ENCODE measurements around the gene CHST11. TPM values are rescaled to one million over a fixed set of nuclear protein-coding genes. Genes with fewer than 3 reads are reported as not detected.

CHST11 gene
- polyA plus RNA-seq, 4 donors: 7.1 to 8.3 (median 7.7) TPM

DNA sequence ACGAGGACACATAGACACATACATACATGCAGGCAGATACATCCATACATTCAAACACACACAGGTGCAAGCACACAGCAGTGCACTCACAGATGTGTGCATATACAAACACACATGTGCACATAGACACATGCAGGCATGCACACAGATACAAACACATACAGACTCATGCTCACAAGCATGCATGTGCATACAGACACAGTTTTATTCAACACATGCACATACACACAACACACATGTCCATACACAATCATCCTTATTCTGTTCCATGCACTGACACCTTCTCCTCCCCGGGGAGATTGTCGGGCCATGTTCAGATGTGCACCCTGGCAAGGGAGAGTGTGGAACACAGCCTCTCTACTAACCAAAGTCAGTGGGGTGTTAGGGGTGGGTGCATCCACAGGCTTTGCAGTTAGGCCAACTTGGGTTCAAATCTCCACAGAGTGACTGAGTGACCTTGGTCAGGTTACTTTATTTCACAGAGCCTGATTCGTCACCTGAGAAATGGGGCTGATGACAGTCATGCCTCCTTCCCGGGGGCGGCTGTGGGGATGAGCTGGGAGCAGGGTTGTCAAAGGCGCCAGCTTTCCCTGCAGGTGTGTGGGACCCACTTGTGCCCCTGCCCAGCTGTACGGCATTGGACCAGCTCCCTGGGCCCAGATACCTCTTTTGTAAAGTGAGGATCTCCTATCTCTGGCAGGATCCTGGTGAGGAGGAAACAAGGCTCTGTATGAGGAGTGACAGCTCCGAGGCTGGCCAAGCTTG is 251.2 kb downstream of the CHST11 start:
- no peak for DNase-seq (ENCODE audit: low read depth in 4 of 4, low spot score in 3 of 4)

DNA sequence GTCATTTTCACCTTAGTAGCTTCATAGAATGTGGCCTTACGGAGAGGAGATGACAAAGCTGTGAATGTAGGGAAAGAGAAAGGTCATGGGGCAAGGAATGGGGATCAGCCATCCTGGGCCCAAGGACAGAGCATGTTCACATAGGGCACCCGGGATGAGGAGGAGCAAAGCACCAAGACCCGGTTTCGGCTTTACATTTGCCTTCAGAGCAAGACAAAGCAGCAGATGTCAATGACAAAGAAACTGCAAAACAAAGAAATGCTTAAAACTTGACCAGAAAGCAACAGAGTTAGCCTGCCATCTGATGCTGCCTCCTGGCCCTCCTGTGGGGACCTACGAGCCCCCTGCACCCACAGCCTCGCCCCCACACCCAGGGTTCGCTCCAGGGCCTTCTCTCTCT is 252.1 kb downstream of the CHST11 start:
- DNase-seq (ENCODE audit: low read depth in 4 of 4, low spot score in 3 of 4): no peak

DNA sequence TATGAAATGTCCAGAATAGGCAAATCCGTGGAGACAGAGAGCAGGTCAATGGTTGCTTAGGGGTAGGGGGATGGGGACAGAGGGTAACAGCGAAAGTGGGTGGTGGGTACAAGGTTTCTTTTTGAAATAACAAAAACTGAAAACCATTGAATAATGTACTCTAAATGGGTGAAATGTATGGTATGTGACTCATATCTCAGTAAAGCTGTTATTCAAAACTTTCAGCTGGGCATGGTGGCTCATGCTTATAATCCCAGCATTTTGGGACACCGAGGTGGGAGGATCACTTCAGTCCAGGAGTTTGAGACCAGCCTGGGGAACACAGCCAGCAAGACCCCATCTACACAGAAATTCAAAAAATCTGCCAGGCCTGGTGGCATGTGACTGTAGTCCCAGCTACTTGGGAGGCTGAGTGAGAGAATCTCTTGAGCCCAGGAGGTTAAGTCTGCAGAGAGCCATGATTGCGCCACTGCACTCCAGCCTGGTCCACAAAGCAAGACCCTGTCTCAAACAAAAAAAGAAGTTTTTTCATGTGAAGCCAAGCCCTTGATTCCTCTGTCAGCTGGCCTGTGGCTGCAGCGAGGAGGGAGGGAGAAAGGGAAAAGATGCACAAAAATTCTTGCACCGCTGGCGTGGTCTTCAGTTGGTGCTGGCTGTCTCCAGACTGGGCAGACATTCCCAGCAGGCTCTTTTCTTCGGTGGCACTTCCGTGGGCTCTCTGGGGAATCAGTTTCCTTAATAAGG is 253.1 kb downstream of the CHST11 start:
- DNase-seq (ENCODE audit: low read depth in 4 of 4, low spot score in 3 of 4): no peak

DNA sequence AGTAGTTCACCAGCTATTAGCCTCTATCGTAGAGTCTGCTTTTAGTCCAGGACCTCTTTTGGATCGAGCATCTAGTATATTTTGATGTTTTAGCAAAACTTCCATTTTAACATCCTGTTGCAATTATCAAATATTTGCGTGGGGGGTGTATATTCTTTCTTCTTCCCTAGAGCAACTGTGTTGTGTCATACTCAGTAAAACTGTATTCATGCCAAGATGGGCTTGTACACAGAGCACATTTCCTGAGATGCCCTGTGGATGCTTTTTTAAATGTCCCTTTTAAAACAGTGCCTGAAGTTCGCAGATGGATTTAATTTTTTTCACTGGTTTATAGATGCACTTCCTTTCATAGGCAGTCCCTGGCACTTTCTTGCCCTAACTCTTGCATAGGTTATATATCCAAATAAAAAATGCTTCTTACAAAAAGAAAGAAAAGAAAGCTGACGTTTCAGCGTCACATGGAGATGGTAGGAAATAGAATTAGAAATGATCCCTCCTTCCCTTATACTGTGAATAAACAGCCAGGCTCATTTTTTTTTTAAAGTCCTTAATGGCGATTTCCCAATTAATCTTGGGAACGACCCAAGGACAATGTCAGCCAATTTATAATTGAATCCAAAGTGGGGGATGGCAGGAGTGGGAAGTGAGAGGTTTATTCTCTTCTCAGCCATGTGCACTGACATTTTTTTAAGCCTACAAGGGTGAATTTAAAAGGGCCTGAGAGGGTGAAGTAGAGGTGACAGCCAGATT is 254.4 kb downstream of the CHST11 start:
- no peak for DNase-seq (ENCODE audit: low read depth in 4 of 4, low spot score in 3 of 4)

DNA sequence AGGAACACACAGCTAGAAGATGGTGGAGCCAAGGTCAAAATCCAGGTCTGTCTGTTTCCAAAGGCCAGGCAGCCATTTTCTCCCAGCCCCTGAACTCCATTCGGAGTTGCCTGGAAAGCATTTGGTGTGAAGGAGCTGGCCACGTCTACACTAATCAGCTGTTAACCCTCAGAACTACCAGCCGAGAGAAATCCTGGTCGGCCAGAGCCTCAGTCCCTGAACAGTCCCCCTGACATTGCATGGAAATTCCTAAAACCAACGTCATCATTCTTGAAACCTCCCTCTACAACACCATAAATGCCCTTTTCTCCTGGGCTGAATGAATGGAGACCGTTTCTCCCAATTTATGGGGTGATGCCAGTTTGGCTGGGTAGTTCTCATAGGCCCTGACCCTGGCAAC is 255.7 kb downstream of the CHST11 start:
- DNase-seq (ENCODE audit: low read depth in 4 of 4, low spot score in 3 of 4): no peak

DNA sequence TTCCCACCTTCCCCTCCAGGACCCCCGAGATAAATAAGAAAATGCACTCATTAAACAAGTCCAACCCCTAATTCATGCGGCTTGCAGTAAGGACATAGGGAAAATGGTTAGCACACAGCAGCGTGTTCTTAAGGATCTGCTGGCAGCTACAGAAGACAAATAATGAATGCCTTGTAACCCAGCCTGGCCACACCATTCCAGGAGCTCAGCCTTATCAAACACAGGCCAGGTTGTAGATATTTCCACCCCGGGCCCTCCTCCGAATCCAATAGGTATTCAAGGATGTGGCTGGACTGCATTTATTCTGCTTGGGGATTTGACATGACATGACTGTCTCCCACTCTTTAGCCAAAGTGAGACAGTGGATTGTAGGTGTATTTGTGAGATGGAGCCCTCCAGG is 256.2 kb downstream of the CHST11 start:
- no peak for DNase-seq (ENCODE audit: low read depth in 4 of 4, low spot score in 3 of 4)

DNA sequence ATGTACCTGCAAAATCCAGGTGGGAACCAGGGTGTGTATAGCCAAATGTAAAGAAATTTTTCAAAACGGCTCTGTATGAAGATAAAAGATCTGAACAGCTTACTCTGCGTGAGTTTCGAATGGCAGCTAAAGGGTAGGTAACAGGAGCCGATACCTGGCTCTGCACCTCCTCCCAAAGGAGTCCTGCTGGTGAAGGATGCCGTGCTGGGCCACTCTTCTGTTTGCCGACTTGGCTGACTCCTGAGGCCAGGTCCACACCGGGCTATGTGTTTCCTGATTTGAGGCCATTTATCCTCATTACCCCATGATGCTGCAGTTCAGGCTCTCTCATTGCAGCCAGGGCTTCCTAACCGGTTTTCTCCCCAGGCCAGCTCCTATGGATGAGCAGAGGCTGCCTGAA is 256.7 kb downstream of the CHST11 start:
- no peak for DNase-seq (ENCODE audit: low read depth in 4 of 4, low spot score in 3 of 4)

DNA sequence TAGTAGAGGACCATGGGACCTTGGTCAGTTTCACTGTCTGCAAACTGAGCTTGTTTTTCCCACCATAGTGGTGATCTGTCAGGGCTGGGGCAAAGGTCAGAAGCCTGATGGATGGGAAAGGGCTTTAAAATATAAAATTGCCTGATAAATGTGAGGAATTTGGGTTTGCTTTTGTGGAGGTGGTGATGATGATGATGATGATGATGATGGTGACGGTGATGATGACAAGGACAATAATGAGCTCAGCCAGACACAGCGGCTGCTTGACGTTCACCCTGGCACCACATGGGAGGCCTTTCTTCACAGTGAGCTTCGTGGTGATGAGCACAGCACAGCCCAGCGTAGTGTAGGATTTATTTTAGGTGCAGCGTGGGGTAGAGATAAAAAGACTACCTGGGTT is 257.6 kb downstream of the CHST11 start:
- DNase-seq (ENCODE audit: low read depth in 4 of 4, low spot score in 3 of 4): no peak

DNA sequence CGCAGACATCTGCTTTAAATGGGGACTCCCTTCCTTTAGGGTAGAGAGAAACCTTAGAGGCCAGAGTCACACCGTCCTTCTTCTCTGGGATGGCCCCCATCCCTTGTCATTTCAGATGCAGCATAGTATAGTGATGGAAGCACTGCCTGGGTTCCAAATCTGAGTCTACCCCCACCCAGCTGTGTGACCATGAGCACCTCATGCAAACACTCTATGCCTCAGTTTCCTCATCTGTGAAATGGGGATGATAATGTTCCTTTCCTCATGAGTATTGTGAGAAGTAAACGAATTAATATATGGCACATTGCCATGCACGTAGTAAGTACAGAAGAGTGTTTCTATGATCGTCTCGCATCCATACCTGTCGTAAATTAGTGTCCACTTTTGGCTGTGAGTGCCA is 259.4 kb downstream of the CHST11 start:
- DNase-seq (ENCODE audit: low read depth in 4 of 4, low spot score in 3 of 4): no peak

DNA sequence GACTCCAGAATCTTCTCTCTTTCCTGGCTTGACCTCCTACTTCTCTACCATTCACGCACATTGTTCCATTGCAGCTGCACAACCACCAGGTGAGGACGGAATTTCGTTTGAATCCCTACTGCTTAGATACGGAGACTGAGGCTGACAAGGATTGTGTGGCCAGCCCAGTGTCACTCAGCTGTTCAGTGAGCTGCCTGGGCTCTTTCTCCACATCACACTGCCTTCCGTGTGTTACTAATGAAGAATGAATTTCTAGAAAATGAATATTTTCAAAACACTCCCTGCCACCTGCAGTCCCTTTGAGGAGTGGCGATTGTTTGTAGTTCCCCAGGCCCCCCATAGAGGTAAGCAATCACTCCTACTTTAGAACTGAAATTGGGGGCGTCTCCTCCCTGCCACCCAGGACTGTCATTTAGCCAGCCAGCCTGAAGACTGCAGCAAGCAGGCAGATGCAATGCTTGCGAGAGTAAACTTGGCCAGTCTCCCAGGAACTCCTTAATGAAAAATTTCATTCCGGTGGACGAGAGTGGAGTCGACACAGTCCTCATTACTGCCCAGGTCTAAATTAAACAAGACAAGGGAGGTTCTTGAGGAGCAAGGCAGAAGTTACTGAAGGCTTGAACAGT is 261.7 kb downstream of the CHST11 start:
- no peak for DNase-seq (ENCODE audit: low read depth in 4 of 4, low spot score in 3 of 4)

DNA sequence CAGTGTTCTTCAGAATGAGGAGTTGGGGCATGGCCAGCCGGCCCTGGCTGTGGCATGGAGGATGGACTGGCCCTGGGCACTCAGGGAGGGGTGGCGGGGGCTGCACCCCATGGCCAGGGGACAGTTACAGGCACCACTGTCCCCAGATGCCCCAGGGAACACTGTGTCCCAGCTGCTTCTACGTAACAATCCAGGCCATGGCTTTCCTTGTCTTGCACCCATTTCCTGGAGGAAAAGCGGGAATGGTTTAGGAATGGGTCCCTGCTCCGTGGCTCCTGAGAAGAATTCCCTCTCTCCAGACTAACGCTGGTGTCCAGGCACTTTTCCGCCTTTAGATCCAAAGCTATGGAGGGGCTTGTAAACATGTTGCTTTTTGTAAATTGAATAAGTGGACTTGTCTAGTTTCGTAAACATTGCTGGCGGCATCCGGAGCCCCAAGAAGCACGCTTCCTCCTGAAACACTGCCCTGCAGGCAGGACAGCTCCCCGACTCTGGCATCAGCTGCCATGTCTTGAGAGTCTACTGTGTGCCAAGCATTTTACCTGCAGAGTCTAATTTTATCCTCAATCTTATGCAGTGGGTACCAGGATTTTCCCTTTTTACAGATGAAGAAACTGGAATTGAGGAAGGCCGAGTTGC is 263.1 kb downstream of the CHST11 start:
- no peak for DNase-seq (ENCODE audit: low read depth in 4 of 4, low spot score in 3 of 4)

DNA sequence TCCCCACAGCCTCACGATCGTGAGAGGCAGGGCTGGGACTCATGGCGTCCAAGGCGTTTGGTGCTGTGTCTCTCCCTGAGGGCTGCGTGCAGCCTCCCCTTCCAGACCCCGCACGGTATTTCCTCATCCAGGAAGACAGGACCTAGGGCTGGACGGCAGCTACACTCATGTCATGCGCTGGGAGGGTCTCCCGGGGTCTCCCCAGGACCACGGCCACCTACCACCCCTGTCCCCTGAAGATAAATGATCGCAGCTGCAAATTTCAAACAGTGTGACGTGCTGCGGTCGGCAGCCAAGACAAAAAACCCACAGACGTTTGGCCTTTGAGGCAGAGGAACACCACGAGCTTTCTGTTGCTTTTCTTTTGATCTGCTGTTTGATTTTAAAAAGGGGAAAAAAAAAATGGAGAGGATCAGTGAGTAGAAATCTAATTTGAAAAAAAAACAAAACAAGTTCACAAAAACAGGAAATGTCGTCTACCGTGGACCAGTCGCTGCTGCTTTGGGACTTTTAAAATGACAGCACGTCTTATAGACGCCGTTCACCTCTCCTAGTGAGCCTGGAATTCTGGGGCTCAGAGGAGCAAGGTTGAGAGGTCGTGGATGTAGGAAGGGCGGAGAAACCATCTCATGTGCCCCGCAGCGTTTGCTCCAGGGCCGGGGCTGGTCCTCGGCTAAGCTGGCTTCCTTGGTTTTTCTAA is 263.7 kb downstream of the CHST11 start:
- no peak for DNase-seq (ENCODE audit: low read depth in 4 of 4, low spot score in 3 of 4)

DNA sequence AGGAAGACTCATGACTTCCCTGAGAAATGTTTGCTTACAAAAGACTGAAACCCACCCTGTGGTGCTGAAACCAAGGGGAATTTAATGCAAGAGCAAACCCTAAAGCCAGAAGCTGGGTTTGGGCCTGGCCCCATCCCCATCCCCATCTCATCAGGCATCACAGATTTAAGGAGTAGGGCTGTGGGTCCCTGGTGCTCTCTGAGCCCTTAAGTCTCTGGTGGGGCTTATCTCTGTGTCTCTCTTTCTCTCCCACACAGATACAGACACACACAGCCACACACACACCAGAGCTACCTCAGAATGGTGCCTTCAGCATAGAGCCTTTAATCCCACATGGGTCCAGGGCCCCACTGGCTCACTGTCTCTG is 264.3 kb downstream of the CHST11 start:
- no peak for DNase-seq (ENCODE audit: low read depth in 4 of 4, low spot score in 3 of 4)

DNA sequence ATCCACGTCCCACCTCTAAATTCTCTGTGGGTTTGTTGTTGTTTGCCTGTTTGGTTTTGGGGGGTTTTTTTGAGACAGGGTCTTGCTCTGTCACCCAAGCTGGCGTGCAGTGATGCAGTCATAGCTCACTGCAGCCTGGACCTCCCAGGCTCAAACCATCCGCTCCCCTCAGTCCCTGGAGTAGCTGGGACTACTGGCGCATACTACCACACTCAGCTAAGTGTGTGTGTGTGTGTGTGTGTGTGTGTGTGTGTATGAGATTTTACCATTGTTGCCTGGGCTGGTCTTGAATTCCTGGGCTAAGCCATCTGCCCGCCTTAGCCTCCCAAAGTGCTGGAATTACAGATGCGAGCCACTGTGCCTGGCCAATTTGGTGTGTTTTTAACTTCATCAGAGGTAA is 265.2 kb downstream of the CHST11 start:
- no peak for DNase-seq (ENCODE audit: low read depth in 4 of 4, low spot score in 3 of 4)

DNA sequence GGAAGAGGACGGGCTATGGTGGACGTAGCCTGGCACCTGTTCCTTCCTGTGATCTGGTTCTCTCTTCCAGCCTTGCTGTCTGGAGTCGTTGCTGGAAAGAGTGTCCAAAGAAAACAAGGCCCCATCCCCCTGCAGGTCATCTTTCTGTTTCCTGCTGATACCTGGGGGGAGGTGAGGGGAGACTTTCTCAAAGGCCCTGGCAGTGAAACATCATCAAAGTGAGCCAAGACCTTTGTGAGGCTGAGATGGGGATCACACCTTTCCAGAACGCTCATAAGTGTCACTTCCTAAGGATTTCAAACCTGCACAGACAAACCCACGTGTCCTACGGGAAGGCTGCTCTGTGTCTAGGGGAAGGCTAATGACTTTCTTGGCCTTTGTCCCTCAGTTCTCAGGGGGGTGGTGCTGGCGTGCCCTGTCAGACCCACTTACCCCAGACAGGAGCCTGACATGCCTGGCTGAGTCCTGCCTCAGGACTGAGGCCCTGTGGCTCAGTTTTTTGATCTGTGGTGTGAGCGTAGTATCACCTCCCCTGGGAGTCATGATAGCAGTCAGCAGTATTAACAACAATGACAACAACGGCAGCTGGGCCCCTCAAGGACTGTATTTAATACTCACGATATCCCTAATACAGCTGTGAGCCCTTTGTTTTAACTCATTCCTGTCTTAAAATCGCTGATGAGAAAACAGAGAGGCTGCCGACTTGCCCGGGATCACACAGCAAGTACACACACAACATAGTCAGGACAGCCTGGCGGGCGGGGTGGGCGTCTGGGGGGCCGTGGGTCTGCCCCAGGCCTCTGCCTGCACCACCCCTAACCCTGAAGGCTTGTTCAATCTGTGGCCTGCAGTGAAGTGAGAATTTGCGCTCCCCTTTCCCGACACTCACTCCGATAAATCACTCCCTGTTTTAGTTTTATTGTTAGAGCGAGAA is 266.1 kb downstream of the CHST11 start:
- DNase-seq (ENCODE audit: low read depth in 4 of 4, low spot score in 3 of 4): no peak

DNA sequence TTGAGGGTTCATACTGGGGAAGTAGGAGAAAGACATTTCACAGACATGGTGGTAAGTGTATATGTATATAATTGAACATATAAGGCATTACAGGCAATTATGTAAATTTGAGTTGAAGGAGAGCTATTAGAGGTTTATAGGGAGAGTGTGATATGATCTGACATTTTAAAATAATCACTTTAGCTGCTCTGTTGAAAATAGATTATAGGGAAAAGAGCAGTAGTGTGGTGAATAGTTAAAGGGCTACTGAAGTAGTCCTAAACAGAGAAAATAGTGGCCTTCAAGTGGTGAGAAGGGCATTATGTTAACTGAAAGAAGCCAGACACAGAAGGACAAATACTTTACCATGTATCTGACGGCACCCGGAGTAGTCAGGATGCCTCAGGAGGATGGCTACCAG is 267.1 kb downstream of the CHST11 start:
- DNase-seq (ENCODE audit: low read depth in 4 of 4, low spot score in 3 of 4): no peak

DNA sequence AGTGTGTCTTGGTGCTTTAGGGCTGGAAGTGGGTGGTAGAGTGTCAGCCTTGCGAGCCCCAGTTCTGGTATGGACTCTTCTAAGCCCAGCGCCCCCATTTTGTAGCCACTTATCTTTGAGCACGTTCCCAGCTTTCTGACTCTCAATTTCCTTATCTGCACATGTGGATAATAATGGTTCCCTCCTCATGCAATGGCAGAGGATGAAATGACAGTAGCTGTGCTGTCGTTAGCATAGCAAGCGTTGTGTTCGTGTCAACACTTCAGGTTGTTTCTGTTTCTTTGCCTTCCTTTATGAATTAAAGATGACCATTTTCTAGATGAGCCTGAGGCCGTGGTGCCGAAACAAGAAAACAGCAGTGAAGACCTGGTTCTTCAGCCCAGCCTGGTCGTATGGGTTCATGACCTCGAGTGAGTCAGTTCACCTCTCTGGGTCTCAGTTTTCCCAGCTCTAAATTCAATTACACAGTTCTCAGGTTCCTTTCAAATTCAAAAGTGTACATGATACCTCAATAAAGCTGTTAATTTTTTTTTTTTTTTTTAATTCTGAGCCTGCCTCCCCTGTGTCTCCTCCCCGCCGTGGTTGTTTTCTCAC is 268.3 kb downstream of the CHST11 start:
- DNase-seq (ENCODE audit: low read depth in 4 of 4, low spot score in 3 of 4): no peak

DNA sequence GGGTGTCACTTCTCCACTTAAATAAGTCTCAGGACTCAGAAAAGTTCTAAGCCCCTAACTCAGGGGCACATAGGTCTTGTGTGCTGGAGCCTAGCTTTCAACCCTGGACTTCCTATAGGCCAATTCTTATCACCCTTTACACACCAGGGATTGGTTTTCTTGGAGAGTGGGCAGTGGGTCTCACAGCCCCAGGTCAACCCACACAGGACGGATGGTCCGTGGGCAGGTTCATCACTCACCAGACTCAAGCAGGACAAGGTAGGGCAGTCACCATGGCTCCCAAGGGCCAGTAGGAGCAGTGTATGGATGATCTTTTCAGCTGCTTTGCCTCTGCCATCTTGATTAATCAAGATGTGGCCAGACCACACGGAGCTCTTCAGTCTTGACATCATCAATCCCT is 268.9 kb downstream of the CHST11 start:
- no peak for DNase-seq (ENCODE audit: low read depth in 4 of 4, low spot score in 3 of 4)

All from right renal pelvis (tissue), 4 donors.